ENCODE measurements around the gene POU3F3.
A peak's percentile ranks its signal among the peaks of the same experiment; 100 is the strongest.

The POU3F3 gene

DNA sequence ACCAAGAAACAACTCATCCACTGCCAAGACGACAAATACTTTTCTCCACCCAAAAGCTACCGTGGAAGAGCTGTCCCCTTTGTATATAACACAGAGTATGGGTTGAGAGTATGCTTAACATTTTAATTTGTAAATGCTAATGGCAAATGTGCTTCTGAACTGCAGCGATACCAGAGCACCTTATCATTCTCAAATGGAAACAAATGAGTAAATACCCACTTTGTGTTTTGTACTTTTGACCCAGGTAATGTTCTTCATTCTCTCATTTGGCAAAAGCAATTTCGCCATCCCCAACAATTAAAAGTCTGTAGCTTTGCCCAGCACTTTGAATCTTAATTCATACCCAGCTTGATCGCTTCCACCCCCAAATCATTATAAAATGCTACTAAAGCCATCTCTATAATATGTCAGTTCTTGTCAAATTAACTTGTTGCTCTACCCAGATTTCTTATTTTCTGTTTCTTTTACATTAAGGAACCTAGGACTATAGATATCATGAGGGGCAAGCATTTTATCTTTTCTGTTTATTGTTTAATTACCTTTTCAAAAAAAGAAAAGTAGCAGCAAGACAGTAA, 6.2 kb upstream of the POU3F3 start:
- DNase-seq, result no peak

DNA sequence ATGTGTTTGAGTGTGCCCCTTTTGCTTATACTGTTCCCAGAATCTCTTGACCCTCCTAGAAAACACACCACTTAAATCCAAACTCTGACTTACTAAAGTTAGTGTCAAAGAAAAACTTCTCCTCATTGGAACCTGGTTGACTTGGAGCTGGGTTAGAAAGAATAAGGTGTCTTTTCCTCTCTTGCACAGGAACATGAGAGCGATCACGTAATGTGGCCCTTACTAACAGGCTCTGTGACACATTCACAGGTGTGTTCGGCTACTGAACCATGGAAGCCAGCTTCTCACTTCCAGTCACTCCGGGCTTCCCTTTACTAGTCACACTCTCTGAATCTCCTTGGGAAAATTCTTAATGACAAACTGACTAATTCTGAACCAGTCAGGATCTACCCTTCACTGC, 5.4 kb upstream of the POU3F3 start:
- DNase-seq, result no peak

GRCh38 chr2:104849101-104849500, 4.8 kb upstream of the POU3F3 start:
- no peak for DNase-seq

- DNase-seq, result peak; percentile 50 to 63
These were observed 4.2 kb upstream of the POU3F3 start for GRCh38 chr2:104849618-104850141.

- no peak for DNase-seq
These were observed 3.3 kb upstream of the POU3F3 start for GRCh38 chr2:104850361-104851290.

DNA sequence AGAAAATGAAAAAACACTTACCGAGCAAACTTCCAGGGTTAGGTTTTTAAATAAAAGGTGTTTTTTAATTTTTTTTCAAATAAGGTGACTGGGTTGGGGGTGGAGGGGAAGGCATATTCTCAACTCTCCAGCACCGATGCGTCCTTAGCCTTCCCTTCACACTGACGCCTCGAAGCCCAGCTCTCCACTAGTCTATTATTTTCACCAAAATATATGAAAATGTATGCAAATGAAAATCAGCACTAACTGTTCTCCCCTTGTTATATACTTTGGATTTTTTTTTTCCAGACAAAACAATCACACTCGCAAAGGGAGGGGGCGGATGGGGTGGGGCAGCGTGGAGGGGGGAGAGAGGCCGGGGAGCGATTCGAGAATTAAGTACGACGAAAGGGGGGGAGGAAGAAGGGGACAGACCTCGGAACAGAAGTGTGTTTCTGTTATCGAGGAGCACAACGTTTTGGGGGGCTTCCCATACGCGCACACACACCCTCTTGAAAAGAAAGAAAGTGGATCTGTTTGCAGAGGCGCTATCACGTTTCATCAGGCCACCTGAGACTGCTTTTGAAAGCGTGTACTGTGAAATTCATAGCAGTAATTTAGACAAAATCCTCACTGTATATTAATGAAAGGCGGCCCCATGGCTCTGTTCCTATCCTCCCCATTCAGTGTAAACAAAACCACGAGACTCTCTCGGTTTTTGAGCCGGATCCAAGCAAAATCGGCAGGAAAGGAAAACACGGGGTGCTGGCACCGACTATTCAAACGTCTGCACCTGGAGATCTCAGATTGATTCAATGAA, 2.4 kb upstream of the POU3F3 start:
- peak in 1 of 2 experiments; percentile 33 for DNase-seq

- DNase-seq, result peak in 1 of 2 experiments; percentile 16
These were observed 1.7 kb upstream of the POU3F3 start for GRCh38 chr2:104852090-104852666.

DNA sequence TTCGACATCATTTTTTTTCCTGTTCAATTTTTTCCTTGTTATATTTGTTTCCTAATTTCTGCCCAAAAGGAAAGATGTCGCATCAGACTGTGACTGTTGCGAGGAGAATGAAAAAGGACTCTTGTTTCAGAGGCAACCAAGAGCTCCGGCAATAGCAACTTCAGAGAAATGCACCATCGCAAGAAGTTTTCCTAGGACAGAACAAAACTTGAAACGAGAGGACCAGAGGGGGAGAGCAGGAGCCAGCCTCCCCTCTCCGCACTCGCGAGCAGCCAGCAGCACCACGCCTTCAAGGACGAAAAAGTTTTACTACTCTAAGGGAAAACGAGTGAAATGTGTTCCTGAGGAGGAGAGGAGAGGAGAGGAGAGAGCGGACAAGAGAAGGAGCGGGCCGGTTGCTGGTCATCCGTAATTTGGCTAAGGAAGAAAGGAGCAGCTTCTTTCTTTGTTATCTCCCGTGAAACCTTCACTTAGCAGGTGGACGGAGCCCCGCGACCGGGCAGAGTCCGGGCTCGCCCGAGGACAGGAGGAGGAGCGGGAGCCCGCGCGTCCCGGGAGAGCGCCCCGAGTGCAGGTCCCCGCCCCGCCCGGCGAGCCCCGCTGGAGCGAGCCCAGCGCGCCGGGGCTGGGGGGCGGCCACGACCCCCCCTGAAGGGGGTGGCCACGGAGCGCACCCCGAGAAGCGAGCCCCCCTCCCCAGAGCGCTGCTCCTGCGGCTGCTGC, 744 bp downstream of the POU3F3 start:
- DNase-seq, result no peak

DNA sequence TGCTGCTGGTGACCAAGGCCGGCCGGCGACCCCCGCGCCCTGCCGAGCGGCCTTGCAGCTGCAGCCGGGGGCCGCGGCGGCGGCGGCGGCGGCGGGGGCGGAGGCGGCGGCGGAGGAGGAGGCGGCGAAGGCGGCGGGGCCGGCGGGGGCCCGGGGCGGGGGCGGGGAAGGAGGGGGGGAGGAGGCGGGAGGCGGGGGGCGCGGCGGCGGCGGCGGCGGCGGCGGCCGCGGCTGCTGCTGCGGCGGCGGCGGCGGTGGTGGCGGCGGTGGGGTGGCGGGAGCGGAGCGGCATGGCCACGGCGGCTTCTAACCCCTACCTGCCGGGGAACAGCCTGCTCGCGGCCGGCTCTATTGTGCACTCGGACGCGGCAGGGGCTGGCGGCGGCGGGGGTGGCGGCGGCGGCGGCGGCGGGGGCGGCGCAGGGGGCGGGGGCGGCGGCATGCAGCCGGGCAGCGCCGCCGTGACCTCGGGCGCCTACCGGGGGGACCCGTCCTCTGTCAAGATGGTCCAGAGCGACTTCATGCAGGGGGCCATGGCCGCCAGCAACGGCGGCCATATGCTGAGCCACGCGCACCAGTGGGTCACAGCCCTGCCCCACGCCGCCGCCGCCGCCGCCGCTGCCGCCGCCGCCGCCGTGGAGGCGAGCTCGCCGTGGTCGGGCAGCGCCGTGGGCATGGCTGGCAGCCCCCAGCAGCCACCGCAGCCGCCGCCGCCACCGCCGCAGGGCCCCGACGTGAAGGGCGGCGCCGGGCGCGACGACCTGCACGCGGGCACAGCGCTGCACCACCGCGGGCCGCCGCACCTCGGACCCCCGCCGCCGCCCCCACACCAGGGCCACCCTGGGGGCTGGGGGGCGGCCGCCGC, 1.5 kb downstream of the POU3F3 start:
- DNase-seq, result no peak

- DNase-seq, result peak in 1 of 2 experiments; percentile 29
These were observed 2.4 kb downstream of the POU3F3 start for GRCh38 chr2:104856086-104856972.

- no peak for DNase-seq
These were observed 3.0 kb downstream of the POU3F3 start for GRCh38 chr2:104856973-104857261.

GRCh38 chr2:104857262-104858005, 3.5 kb downstream of the POU3F3 start:
- DNase-seq, result no peak

- DNase-seq, result no peak
These were observed 4.4 kb downstream of the POU3F3 start for GRCh38 chr2:104858006-104858978.

DNA sequence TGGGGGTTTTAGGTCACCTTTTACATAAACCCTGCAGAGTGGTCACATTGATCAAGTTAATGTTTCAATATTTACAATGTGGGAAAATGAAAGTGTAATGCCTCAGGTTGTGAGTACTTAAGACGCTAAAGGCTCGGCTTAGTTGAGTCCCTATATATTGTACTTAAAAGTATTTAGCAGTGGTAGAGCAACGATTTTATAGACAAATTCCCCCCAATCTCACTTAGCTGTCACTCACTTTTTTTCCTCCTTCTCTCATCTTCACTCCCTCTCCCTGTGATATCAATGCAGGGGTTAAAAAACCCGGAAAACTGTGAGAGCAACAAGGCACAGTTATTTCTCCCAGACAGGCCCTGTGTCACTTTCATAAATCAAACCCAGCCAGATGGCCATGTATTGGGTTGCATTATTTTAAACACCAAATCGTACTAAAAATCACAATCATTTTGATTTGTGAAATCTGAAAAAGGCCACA, 5.4 kb downstream of the POU3F3 start:
- DNase-seq, result no peak

- no peak for DNase-seq
These were observed 6.0 kb downstream of the POU3F3 start for GRCh38 chr2:104859766-104860450.

- DNase-seq, result no peak
These were observed 6.5 kb downstream of the POU3F3 start for GRCh38 chr2:104860451-104860790.

DNA sequence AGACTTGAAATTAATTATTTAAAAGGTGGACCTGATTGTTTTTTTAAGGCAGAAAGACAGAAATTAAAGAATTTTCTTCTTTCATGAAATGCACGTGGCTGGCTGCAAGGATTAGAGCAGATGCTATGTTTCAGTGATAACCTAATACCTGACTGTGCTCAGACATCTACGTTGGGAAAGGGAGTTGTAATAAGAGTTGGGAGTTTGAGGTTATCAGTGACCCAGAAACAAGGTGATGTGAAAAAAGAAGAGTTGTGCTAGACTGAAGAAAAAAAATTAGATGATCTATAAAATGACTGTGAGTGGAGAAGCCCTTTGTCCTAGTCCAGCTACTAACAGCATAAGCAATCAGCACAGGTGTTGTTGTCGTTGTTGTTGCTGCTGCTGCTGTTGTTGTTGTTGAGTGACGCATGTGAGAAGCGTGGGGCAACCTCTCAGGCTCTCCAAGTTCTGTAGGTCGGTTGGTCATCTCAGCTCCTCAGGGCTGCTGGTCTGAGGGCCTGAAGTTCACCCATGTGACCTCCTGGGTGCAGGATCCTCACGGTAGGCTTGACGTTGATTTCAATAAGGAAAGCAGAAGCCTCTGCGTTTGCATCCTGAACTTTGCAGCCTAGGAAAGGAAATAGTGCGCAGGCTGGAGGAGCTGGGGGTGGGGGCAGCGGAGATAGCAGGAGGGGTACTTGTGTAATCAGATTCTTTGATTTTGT, 7.6 kb downstream of the POU3F3 start:
- no peak for DNase-seq

Measured in NCI-H2081 (cell line).